Neural cell (in vitro differentiated cells): Measurements from ENCODE around the gene SOX13. TPM values are rescaled to one million over a fixed set of nuclear protein-coding genes. Genes with fewer than 3 reads are reported as not detected.

Experiments
- H2AFZ ChIP-seq: fragments of 200-600, 300-800 bp; sonication (generic), shearing (Covaris generic); 2 replicates; pipeline ENCODE4 v1.6.0; 2014; ENCODE audit warnings: low read depth, mild to moderate bottlenecking, antibody characterized with exemption, low read length, moderate library complexity
- H3F3A ChIP-seq: fragments of 200-600 bp; shearing (Covaris generic); 2 replicates; pipeline ENCODE4 v1.6.1; 2016; ENCODE audit warnings: mild to moderate bottlenecking, moderate library complexity, mixed read lengths, antibody characterized with exemption, low read length; ENCODE audit not compliant: insufficient read depth, poor library complexity, severe bottlenecking
- H3K27ac ChIP-seq: fragments of 200-600, 300-800 bp; sonication (generic), shearing (Covaris generic); 2 replicates; pipeline ENCODE4 v1.5.1; 2014; ENCODE audit warnings: mild to moderate bottlenecking, low read length, moderate library complexity
- H3K27me3 ChIP-seq: fragments of 300-800, 200-600 bp; sonication (generic), shearing (Covaris generic); 2 replicates; pipeline ENCODE4 v1.6.0; 2014; ENCODE audit warnings: mild to moderate bottlenecking, low read depth, low read length, moderate library complexity; ENCODE audit not compliant: insufficient read depth
- H3K36me3 ChIP-seq: fragments of 300-800, 200-600 bp; sonication (generic), shearing (Covaris generic); 2 replicates; pipeline ENCODE4 v1.5.1; 2014; ENCODE audit warnings: mild to moderate bottlenecking, antibody characterized with exemption, low read length, moderate library complexity; ENCODE audit not compliant: insufficient read depth
- H3K4me2 ChIP-seq: fragments of 300-800, 200-600 bp; sonication (generic), shearing (Covaris generic); 2 replicates; pipeline ENCODE4 v1.6.0; 2014; ENCODE audit warnings: mild to moderate bottlenecking, low read length
- H3K4me3 ChIP-seq: fragments of 300-800, 200-600 bp; sonication (generic), shearing (Covaris generic); 2 replicates; pipeline ENCODE4 v1.5.1; 2014; ENCODE audit warnings: mild to moderate bottlenecking, low read length, moderate library complexity
- H3K79me2 ChIP-seq: fragments of 200-600 bp; shearing (Covaris generic); replicated peaks from 2 replicates; pipeline ENCODE4 v1.6.0; 2014; ENCODE audit warnings: mild to moderate bottlenecking, low read length, moderate library complexity; ENCODE audit not compliant: insufficient read depth
- H3K9ac ChIP-seq: fragments of 300-800, 200-600 bp; sonication (generic), shearing (Covaris generic); 2 replicates; pipeline ENCODE4 v1.6.1; 2016; ENCODE audit warnings: mild to moderate bottlenecking, low read length, mixed read lengths
- H3K9me2 ChIP-seq: fragments of 200-600 bp; shearing (Covaris generic); 2 replicates; pipeline ENCODE4 v1.6.1; 2016; ENCODE audit warnings: mild to moderate bottlenecking, low read length, mixed read lengths; ENCODE audit not compliant: insufficient read depth
- H3K9me3 ChIP-seq: fragments of 200-600, 300-800 bp; sonication (generic), shearing (Covaris generic); 2 replicates; pipeline ENCODE4 v1.6.1; 2016; ENCODE audit warnings: mild to moderate bottlenecking, mixed run types, low read length, moderate library complexity, mixed read lengths
- H4K20me1 ChIP-seq: fragments of 200-600 bp; shearing (Covaris generic); 2 replicates; pipeline ENCODE4 v1.6.1; 2016; ENCODE audit warnings: mild to moderate bottlenecking, mixed run types; ENCODE audit not compliant: insufficient read depth
- CTCF ChIP-seq: fragments of 450-650 bp; IDR thresholded peaks from 2 replicates; pipeline ENCODE4 v1.5.1; 2014; ENCODE audit warnings: antibody characterized with exemption, mild to moderate bottlenecking, moderate library complexity; ENCODE audit not compliant: poor library complexity, severe bottlenecking
- EP300 ChIP-seq: fragments of 450-650 bp; conservative IDR thresholded peaks from 2 replicates; pipeline ENCODE4 v1.6.1; 2014; ENCODE audit warnings: antibody characterized with exemption, mild to moderate bottlenecking, moderate library complexity; ENCODE audit not compliant: poor library complexity, severe bottlenecking
- EZH2 ChIP-seq: fragments of 200-600, 300-800 bp; shearing (Covaris generic), sonication (generic); IDR thresholded peaks from 2 replicates; pipeline ENCODE4 v1.6.1; 2014; ENCODE audit warnings: antibody characterized with exemption, low read length, borderline replicate concordance, mild to moderate bottlenecking; ENCODE audit not compliant: insufficient read depth, poor library complexity, severe bottlenecking
- MXI1 ChIP-seq: fragments of 450-650 bp; conservative IDR thresholded peaks from 2 replicates; pipeline ENCODE4 v1.6.1; 2014; ENCODE audit warnings: antibody characterized with exemption, mild to moderate bottlenecking; ENCODE audit not compliant: poor library complexity, severe bottlenecking
- POLR2AphosphoS5 ChIP-seq: IDR thresholded peaks from 2 replicates; pipeline ENCODE4 v1.6.1; 2012
- RAD21 ChIP-seq: fragments of 450-650 bp; conservative IDR thresholded peaks from 2 replicates; pipeline ENCODE4 v1.6.1; 2014; ENCODE audit warnings: antibody characterized with exemption, mild to moderate bottlenecking, moderate library complexity
- SMC3 ChIP-seq: fragments of 450-650 bp; conservative IDR thresholded peaks from 2 replicates; pipeline ENCODE4 v1.6.1; 2014; ENCODE audit warnings: antibody characterized with exemption, mild to moderate bottlenecking, moderate library complexity; ENCODE audit not compliant: poor library complexity
- TAF1 ChIP-seq: IDR thresholded peaks from 2 replicates; pipeline ENCODE4 v1.6.1; 2012; ENCODE audit warnings: low read depth
- polyA plus RNA-seq: library from polyadenylated mRNA; depleted of rRNA; stranded (reverse); fragments of >200 nt; gene quantifications from 2 replicates; pipeline ENCODE4 v1.2.3, GENCODE V29; 2014
- TF ChIP-seq, protein P1 (sequence below): IDR thresholded peaks from 2 replicates; pipeline ENCODE4 v1.6.1; 2012; ENCODE audit warnings: borderline replicate concordance

Gene SOX13
- polyA plus RNA-seq, 1 donor from 2014 or later = 1.7 TPM

GRCh38 chr1:204169858-204170257 is 96.9 kb downstream of the SOX13 start (continued):
- TF ChIP-seq EZH2 = no peak
- no peak for TF ChIP-seq TAF1

DNA sequence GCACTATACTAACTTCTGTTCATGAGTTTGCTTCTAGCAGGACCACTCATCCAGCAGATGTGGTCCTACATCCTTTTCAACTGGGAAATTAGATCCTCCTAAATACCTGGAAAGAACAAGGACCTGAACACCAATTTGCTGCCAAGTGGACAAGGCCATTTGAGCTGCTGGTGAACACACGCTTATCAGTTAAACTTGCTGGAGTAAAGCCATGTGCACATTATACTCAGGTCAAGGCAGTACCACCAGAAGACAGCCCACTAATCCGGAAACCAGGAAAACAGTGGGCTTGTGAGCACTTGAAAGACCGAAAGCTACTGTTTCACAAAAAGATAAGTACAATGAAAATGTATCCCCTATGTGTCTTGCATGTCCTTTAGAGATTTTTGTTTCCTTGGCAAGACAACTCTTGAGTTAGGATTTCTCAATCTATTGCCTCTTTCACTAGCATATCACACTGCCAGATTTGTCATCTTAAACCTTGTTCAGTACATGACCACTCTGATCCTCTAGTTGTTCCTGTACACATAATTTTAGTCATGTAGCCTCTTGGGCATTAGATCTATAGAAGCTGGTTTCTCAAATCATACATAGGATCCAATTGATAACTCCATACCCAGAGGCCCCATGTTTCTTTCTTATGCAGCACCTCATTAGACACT is 97.7 kb downstream of the SOX13 start:
- Histone ChIP-seq H3K9me3 (no peaks in the 10 kb centered on the region), H3K9ac (no peak overlapping the region), H2AFZ (no peak overlapping the region), H3K27ac (no peak overlapping the region), H3K36me3 (no peaks in the 10 kb centered on the region), H3K9me2 (no peaks in the 10 kb centered on the region), H3K79me2 (no peaks in the 10 kb centered on the region), H4K20me1 (no peaks in the 10 kb centered on the region), H3K4me2 (no peak overlapping the region), H3K27me3 (no peaks in the 10 kb centered on the region), H3F3A (no peaks in the 10 kb centered on the region), H3K4me3 (no peak overlapping the region)
- TF ChIP-seq MXI1 (no peak), EP300 (no peak), CTCF (no peak), SMC3 (no peak), EZH2 (no peak), RAD21 (no peak), TAF1 (no peak), POLR2AphosphoS5 (no peak)
- TF ChIP-seq, protein P1, sequence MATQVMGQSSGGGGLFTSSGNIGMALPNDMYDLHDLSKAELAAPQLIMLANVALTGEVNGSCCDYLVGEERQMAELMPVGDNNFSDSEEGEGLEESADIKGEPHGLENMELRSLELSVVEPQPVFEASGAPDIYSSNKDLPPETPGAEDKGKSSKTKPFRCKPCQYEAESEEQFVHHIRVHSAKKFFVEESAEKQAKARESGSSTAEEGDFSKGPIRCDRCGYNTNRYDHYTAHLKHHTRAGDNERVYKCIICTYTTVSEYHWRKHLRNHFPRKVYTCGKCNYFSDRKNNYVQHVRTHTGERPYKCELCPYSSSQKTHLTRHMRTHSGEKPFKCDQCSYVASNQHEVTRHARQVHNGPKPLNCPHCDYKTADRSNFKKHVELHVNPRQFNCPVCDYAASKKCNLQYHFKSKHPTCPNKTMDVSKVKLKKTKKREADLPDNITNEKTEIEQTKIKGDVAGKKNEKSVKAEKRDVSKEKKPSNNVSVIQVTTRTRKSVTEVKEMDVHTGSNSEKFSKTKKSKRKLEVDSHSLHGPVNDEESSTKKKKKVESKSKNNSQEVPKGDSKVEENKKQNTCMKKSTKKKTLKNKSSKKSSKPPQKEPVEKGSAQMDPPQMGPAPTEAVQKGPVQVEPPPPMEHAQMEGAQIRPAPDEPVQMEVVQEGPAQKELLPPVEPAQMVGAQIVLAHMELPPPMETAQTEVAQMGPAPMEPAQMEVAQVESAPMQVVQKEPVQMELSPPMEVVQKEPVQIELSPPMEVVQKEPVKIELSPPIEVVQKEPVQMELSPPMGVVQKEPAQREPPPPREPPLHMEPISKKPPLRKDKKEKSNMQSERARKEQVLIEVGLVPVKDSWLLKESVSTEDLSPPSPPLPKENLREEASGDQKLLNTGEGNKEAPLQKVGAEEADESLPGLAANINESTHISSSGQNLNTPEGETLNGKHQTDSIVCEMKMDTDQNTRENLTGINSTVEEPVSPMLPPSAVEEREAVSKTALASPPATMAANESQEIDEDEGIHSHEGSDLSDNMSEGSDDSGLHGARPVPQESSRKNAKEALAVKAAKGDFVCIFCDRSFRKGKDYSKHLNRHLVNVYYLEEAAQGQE = no peak

- no peak overlapping the region for H2AFZ ChIP-seq
- H3K79me2 ChIP-seq = no peaks in the 10 kb centered on the region
- H3K9me2 ChIP-seq = no peaks in the 10 kb centered on the region
- no peaks in the 10 kb centered on the region for H3K36me3 ChIP-seq
- no peaks in the 10 kb centered on the region for H3K27me3 ChIP-seq
- H4K20me1 ChIP-seq = no peaks in the 10 kb centered on the region
- H3F3A ChIP-seq = no peaks in the 10 kb centered on the region
- no peak overlapping the region for H3K9ac ChIP-seq
- H3K9me3 ChIP-seq = no peaks in the 10 kb centered on the region
- no peak for TF ChIP-seq TAF1
- TF ChIP-seq EZH2 = no peak
- TF ChIP-seq EP300 = no peak
- no peak for TF ChIP-seq RAD21
- TF ChIP-seq, protein P1 = no peak
- no peak for TF ChIP-seq CTCF
- TF ChIP-seq POLR2AphosphoS5 = no peak
- no peak for TF ChIP-seq SMC3
- TF ChIP-seq MXI1 = no peak
- H3K4me2 ChIP-seq = no peak overlapping the region
- H3K4me3 ChIP-seq = no peak overlapping the region
- H3K27ac ChIP-seq = no peak overlapping the region
These were observed 98.8 kb downstream of the SOX13 start for GRCh38 chr1:204171751-204172178.
